OCI-LY1 (cell line): Measurements from ENCODE around the gene PROM2.

Experiments used
- CTCF ChIP-seq: fragments of 200-600 bp; sonication (generic), shearing (Covaris generic); IDR thresholded peaks from 2 replicates; pipeline ENCODE4 v1.5.1; 2017; ENCODE audit warnings: mild to moderate bottlenecking, antibody characterized with exemption, low read length, moderate library complexity, mixed read lengths
- EZH2 ChIP-seq: fragments of 200-600 bp; sonication (generic), shearing (Covaris generic); IDR thresholded peaks from 2 replicates; pipeline ENCODE4 v1.8.0; 2017; ENCODE audit warnings: borderline replicate concordance, mixed run types, mild to moderate bottlenecking, antibody characterized with exemption, low read length, moderate library complexity, mixed read lengths

GRCh38 chr2:95287806-95288205 is 13.6 kb downstream of the PROM2 start:
- TF ChIP-seq CTCF (no peak), EZH2 (no peak)
